ENCODE data around the gene LCOR.

LCOR gene

DNA sequence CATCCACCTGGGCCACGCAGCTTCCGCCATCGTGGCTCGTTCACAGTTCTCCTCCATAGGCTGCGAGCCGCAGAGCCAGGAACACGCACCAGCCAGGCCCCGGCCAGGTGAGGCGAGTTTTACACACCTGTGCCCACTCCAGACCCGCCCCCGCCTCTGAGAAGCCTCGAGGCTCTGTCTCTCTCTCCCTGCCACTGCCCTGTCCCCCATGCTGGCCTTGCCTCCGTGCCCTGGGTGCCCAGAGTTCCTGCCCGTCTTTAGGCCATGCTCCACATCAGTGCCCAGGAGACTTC is 211.4 kb downstream of the LCOR start:
- DNase-seq (ENCODE audit: low read depth) = no peak
- H3K4me3 ChIP-seq (ENCODE audit: low read depth, low read length) = no peak overlapping the region
- TF ChIP-seq POLR2A (IDR thresholded peaks at IDR 0.05; ENCODE audit: extremely low read depth, insufficient read length) (no peak), MYC (IDR thresholded peaks at IDR 0.05; ENCODE audit: low read depth, low read length) (no peak)
- TF ChIP-seq, protein P1, sequence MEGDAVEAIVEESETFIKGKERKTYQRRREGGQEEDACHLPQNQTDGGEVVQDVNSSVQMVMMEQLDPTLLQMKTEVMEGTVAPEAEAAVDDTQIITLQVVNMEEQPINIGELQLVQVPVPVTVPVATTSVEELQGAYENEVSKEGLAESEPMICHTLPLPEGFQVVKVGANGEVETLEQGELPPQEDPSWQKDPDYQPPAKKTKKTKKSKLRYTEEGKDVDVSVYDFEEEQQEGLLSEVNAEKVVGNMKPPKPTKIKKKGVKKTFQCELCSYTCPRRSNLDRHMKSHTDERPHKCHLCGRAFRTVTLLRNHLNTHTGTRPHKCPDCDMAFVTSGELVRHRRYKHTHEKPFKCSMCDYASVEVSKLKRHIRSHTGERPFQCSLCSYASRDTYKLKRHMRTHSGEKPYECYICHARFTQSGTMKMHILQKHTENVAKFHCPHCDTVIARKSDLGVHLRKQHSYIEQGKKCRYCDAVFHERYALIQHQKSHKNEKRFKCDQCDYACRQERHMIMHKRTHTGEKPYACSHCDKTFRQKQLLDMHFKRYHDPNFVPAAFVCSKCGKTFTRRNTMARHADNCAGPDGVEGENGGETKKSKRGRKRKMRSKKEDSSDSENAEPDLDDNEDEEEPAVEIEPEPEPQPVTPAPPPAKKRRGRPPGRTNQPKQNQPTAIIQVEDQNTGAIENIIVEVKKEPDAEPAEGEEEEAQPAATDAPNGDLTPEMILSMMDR (IDR thresholded peaks at IDR 0.05; ENCODE audit: low read depth, low read length) = no peak
- TF ChIP-seq, protein P2, sequence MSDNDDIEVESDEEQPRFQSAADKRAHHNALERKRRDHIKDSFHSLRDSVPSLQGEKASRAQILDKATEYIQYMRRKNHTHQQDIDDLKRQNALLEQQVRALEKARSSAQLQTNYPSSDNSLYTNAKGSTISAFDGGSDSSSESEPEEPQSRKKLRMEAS (IDR thresholded peaks at IDR 0.05; ENCODE audit: low read depth, low read length) = no peak

Data from NB4 (cell line).